HG03025 (cell line): Measurements from ENCODE around the gene CYP26C1.
"Not testable (repeated sequence)": the region's sequence is repeated elsewhere in the genome, so short reads cannot be mapped to it uniquely, and the experiment has no call there.

Experiments used
- ATAC-seq: cut with Tn5 transposase; IDR thresholded peaks from one replicate; pipeline ENCODE4 v1.9.1; 2021; ENCODE audit warnings: mild to moderate bottlenecking, moderate library complexity; ENCODE audit not compliant: unreplicated experiment, low FRiP score

CYP26C1 gene

DNA sequence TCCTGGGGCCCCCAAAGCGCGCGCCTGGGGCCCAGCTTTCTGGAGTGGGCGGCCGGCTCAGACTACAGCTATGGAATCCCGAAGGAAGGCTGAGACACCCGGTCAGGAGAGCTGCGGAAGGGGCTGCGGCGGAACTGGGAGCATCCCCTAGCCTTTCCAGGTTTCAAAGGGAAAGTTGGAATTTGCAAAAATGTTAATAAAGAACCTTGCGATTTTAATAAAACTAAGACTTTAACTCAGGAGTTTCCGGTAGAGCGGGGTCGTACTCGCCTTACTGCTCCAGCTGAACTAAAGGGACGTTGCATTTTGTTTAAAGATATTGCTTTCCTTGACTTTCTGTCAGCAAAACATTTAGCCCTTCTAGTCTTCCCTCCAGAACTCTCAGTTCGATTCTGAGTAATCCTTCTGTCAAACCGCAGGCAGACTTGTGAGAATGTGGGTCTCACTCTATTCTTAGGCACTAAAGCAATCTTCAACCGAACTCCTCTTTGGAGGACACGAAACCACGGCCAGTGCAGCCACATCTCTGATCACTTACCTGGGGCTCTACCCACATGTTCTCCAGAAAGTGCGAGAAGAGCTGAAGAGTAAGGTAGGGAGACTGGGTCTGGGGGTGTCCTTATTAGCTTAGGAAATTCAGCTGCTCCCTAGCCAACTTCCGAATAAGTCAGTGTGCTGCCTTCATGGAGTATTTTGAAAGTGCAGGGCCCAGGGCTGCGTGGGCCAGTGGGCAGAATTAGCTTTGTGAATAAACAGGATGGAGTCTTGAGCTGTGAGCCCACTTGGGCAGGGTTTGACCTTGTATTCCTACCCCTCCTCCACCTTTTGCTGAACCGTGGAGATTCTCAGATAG lies 15.0 kb downstream of the CYP26C1 start:
- ATAC-seq, result no peak

DNA sequence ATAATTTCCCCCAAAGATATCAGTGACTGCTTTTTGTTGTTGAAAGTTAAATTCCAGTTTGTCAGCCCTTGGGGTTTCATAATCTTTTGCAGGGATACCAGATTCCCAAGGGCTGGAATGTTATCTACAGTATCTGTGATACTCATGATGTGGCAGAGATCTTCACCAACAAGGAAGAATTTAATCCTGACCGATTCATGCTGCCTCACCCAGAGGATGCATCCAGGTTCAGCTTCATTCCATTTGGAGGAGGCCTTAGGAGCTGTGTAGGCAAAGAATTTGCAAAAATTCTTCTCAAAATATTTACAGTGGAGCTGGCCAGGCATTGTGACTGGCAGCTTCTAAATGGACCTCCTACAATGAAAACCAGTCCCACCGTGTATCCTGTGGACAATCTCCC lies 16.3 kb downstream of the CYP26C1 start:
- ATAC-seq, result no peak

DNA sequence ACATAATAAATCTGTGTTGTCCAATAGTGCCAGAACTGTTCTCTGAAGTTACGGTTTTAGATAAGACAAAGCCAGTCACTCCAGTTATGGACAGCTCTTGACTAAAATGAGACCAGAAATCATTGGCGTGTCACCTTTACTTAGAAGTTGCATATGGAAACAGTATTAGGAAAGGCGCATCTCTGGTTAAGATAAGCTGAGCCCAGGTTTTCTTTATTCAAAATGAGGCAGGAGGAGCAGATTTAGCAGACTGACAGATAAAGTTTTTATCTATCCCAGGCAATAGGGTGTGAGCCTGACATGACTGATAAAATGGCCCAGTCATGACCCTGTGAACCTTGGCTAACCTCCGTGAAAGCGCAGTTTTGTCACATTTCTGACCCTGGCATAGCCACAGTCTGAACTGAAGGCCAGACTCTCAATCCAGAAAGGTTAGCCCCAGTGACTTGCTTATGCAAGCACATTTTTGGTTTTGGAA lies 17.3 kb downstream of the CYP26C1 start:
- ATAC-seq, result no peak

DNA sequence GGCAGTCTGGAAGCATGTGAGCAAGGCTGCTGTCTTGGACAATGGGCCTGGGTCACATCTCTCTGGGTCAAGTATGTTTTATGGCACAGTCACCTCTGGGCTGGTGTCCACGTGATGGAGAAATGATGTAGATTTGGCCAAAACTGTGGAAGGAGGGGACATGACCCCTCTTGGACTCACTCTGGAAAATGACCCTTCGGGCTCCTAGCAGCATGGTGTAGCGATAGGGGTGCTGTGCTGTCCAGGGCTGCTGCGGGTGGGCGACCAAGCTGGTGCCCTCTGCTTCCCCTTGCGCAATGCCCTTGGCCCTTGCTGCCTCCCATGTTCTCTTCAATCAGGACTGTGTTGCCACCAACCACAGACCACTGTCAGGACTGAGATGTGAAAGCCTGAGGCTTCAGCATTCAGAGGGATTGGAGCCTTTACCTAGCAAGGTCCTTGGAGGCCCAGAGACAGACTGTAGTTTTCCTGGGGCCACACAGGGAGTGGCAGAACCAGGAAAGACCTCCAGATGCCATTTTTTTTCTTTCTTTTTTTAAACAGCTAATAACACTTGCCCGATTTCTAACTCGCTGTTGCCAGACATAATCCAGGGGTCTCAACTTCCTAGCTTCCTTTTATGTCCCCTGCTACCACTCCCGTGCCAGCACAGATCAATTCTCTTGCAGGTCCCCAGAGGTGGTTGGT lies 19.2 kb downstream of the CYP26C1 start:
- ATAC-seq, result no peak

DNA sequence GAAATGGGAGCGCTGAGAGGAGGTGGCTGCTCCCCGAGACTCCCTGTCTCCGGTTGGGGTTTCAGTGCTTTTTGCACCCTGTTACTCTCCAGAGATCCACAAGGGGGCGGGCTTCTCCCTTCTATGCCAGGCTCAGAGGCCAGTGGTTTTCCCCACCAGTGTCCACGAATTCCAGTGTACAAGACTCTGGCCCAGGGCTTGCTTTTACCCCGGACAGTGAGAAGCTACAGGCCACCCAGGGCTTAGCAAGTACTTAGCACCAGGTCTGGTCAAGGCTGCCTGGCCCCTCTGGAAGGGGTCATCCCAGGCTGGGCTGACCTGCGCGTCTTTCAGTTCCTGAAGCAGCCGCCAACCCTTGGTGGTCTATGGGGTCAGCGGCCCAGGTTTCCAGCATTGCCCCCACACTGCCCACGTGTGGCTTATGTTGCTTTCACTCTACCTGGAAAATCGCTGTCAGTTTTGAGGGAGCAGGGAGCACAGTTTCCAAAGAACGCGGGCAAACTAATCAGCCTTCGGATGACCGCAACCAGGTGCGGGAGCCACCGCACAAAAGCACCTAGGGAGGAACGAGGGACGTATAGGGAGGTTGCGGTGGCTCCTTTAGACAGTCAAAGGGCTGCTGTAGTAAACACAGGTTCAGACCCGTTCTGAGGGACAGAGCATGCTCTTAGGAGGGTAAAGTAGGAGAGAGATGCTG lies 19.9 kb downstream of the CYP26C1 start:
- no peak for ATAC-seq

DNA sequence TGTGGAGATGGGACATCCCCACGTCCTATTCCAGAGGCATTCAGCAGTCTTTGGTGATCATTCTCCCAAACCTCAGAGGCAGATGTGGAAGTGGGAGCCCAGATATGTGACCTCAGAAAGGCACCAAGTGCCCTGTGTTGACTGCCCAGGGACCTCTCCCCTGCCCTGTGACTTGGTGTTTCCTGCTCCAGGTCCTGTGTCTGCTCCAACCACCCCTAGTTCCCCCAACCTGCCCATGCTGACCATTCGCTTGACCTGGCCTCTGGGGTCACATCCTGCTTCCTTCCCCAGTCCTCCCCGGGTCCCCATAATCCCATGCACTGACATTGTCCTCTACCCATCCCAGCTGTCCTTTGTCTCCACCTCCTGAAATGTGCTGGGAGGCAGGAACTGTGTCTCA lies 20.7 kb downstream of the CYP26C1 start:
- no peak for ATAC-seq

DNA sequence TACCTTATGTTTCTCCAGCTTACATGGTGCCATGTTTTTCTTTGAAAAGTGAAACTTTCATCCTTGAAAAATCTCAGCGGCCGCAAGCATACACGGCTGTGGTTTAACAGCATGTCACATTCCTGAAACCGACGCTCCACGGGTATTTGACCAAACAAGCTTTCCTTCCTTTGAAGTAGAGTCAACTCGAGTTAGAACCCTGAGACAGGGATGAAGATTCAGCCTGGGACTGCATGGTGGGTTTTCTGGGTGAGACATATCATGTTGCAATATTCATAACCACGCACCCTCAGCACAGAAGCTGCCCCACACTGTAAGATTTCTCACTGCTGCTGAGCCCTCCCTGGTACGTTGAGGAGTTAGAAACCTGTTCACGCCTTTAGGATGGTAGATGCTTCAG lies 21.2 kb downstream of the CYP26C1 start:
- ATAC-seq, result no peak

DNA sequence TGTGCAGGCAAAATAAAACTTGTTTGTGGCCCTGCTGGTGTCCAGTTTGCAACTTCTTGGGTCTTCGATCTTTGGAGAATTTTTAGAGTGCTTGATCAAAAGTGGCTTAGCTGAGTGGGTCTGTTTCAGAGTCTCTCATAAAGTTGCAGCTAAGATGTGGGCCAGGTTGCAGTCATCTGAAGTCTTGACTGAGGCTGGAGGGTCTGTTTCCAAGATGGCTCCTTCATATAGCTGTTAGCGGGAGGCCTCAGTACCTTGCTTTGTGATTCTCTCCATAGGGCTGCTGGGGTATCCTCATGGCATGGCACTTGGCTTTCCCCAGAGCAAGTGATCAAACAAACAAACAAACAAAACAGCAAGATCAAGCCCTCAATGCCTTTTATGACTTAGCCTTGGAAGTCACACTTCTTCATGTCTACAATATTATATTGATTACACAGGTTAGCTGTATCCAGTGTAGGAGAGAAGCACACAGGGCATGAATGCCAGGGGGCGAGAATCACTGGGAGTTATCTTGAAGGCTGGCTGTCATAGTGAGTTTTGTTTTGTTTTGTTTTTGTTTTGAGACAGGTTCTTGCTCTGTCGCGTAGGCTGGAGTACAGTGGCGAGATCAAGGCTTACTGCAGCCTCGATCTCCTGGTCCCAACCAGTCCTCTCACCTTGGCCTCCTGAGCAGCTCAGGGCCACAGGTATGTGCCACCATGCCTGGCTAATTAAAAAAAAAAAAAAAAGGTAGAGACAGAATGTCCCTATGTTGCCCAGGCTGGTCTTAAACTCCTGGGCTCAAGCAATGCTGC lies 23.3 kb downstream of the CYP26C1 start:
- ATAC-seq, result no peak

DNA sequence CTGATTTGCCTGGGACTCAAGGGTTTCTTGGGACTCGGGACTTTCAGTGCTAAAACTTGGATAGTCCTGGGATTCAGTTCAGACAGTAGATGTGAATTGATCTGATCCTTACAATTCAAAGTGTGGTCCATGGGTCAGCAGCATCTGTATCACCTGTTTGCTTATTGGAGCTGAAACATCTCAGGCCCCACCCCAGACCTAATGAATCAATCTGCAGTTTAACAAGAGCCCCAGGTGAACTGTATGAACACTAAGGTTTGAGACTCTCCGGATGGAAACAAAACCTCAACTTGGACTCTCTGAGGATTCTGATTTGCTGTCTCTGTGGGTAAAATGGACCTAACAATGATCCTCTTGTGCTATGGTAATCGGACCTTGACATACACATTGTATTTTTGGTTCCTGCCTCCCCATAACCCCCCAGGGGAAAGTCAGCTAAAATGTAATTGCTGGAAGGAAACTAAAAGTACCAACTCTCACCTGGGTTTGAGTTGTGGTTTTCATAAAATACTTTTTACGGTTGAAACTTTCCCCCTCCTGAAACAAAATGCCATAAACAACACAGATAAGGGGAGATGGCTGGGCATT lies 24.8 kb downstream of the CYP26C1 start:
- ATAC-seq, result no peak

DNA sequence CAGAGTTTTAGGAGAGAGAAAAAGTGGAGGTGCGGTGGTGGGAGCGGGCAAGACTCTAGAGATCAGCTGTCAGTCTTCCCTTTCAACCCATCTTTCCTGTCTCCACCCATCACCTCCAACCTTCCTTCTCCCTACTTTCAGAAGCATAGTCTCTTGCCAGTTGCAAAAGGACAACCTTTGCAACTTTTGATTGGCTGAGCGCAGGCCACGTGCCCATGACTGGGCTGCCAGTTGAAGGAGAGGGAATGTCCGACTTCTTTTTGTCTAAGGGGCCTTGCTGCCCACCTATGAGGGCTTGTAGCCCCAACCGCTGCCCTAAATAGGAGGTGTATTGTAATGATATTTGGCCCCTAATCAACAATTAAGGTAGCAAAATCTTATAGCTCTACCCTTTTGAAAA lies 25.7 kb downstream of the CYP26C1 start:
- no peak for ATAC-seq

DNA sequence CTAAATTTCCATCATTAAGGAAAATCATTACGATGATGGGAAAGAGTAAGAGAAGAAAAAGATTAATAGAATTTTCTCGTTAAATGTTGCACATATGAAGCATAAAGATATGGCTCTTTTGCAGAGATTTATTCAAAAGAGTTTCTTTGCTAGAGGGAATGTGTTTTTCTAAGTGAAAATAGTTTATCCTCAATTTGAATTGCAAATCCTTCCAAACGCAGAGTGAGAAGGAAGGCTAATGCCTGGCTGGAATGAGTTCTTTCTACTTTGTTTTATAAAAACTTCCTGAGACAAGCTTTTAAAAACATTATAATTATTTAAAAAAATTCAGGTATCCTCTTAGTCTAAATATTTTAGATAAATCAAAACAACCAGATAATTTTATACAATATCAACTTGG lies 27.2 kb downstream of the CYP26C1 start:
- ATAC-seq, result no peak

DNA sequence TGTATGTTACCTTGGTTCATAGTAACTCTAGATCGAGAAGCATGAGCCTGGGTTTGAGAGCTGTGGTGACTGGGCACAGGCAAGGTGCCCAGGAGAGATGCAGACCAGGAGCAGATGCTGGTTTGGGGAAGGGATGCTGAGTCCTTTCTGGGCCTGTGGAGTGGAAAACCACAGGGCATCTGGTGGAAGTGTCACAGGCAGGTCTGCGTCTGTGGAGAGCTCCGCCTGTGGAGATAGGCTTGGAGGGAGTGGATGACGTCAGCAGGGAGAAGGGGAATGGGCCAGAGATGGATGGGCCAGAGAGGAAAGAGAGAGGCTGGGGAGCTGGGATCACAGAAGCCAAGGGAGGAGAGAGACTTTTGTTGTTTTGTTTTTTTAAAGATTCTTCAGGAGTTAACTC lies 27.9 kb downstream of the CYP26C1 start:
- no peak for ATAC-seq

DNA sequence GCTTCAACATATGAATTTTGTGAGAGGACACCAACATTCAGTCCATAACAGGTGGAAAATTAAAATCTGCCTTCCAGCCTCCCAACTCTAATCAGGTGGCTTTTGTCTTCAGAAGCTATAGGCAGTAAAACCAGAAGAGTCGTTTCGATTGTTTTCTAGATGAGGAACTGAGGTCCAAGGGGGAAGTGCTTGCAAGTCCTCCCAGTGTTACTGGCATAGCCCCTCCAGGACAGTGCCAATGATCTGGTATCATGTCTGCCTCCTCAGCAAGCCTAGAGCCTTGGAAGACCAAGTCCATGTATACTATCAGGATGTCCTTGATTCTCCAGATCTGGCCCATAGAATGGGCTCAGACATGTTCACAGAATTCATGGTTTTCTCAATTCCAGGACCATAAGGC lies 30.0 kb downstream of the CYP26C1 start:
- no peak for ATAC-seq

DNA sequence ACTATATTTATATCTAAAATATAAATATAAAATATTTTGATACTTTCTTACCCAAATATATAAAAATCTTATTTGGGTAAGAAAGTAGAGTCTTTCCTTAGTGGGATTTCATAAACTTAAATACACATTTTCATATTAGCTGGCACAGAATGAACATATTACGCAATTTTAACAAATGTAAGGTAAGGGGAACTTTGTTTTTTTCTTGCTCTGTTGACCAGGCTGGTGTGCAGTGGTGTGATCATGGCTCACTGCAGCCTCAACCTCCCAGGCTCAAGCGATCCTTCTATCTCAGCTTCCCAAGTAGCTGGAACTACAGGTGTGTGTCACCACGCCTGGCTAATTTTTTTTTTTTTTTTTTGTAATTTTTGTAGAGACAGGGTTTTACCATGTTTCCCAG lies 31.4 kb downstream of the CYP26C1 start:
- no peak for ATAC-seq

DNA sequence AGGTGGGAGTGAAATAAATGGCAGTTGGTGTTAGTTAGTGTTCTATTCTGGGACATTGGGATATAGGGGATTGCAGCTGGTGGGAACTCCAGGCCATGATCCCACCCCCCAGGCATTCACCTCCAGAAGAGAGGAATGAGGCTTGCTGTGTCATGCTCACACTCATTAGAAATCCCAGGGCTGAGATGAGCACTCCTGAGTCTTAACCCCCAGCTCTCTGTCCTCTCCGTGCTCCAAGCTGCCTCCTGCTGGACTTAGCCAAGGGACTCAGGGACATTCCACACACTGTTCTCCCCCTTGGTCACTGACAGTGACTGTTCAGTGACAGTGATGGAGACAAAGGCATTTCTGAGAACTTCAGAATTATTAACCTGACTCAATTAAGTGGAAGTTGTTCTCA lies 34.6 kb downstream of the CYP26C1 start:
- ATAC-seq, result no peak

DNA sequence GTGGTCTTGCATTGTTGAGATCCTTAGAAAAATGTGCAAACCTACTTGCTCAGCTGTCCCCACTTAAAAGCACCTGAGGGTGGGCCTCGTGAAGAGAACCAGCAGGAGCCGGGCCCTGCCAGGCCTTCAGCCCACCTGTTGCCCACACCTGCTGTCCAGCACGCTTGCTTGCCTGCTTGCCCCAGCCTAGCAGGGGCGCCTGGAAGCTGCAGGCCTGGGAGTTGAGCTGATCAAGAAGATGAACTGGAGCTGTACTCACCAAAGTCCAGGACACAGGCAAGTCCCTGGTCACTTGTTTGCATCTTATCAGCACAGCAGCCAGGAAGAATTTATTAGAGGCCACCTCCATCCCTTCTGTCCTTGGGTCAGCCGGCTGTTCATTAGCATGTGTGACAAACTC lies 36.3 kb downstream of the CYP26C1 start:
- no peak for ATAC-seq

DNA sequence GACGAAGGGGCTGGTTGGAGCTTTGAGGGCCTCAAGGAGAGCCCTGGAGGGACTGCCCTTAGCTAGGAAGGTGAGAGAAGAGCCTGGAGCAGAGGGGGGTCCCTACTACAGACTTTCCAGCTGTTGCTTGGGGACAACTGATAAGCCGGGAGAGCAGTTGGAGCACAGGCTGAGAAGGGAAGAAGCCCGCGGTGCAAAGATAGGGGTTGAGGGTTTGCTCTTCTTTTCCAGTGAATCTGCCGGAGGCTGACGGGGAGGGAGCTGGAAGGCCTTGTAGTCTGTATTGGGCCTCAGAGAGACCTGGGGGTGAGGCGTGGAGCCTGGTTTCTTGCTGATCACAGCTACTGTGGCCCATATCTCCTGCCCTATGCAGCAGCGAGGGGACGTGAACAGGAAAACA lies 36.8 kb downstream of the CYP26C1 start:
- ATAC-seq, result no peak

DNA sequence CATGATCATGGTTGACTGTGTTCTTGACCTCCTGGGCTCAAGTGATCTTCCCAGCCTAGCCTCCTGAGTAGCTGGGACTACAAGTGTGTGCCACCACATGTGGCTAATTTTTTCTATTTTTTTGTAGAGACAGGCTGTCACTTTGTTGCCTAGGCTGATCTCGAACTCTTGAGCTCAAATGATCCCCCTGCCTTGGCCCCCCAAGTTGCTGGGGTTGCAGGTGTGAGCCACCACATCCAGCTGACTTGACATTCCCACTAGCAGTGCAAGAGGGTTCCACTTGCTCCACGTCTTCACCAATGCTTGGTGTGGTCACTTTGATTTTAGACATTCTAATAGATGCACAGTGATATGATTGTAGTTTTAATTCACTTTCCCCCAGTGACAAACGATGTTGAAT lies 38.2 kb downstream of the CYP26C1 start:
- ATAC-seq, result no peak

DNA sequence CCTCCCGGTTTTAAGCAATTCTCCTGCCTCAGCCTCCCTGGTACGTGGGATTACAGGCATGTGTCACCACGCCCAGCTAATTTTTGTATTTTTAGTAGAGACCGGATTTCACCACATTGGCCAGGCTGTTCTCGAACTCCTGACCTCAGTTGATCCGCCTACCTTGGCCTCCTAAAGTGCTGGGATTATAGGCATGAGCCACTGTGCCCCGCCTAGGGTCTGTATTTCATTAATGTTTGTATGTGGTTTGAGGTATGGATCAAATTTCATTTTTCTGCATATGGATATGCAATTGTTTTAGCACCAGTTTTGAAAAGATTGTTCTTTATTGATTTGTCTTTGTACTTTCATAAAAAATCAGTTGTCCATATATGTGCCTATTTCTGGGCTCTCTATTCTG lies 39.1 kb downstream of the CYP26C1 start:
- no peak for ATAC-seq

DNA sequence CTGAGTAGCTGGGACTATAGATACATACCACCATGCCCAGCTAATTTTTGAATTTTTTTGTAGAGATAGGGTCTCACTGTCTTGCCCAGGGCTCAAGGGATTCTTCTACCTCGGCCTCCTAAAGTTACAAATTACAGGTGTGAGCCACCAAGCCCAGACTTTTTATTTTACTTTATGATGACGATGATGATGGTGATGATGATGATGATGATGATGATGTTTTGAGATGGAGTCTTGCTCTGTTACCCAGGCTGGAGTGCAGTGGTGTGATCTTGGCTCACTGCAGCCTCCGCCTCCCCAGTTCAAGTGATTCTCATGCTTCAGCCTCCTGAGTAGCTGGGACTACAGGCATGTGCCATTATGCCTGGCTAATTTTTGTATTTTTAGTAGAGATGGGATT lies 40.5 kb downstream of the CYP26C1 start:
- ATAC-seq, result not testable (repeated sequence)
